Measurements from ENCODE around the gene GPR35. TPM values are rescaled to one million over a fixed set of nuclear protein-coding genes. Genes with fewer than 3 reads are reported as not detected.

GPR35 gene
- total RNA-seq, 1 experiment from 2014 or later = 2.4 TPM

GRCh38 chr2:240585101-240585500, 40.2 kb upstream of the GPR35 start:
- POLR2A ChIA-PET (ENCODE audit: unreplicated experiment) = no interaction called here
- peaks cover 91% of the 10 kb centered on the region for H3K79me2 ChIP-seq (ENCODE audit: low read length)
- peak overlapping the region; percentile 93 for H3K9ac ChIP-seq (ENCODE audit: low read length)
- H4K20me1 ChIP-seq (ENCODE audit: low read length) = peaks cover 8% of the 10 kb centered on the region
- no peaks in the 10 kb centered on the region for H3K9me3 ChIP-seq (ENCODE audit: low read length)
- H3K36me3 ChIP-seq (ENCODE audit: low read depth, low read length) = no peaks in the 10 kb centered on the region
- no peak overlapping the region for H3K27ac ChIP-seq (ENCODE audit: low read length)
- TF ChIP-seq EZH2 (IDR thresholded peaks at IDR 0.05; ENCODE audit: low read length, unreplicated experiment) = no peak
- TF ChIP-seq EZH2phosphoT487 (IDR thresholded peaks at IDR 0.05; ENCODE audit: borderline replicate concordance, low read length) = no peak
- TF ChIP-seq CTCF (conservative IDR thresholded peaks at IDR 0.05; ENCODE audit: low read depth, low read length) = no peak
- H3K4me2 ChIP-seq (ENCODE audit: low read length) = peak overlapping the region; percentile 96
- CTCF ChIA-PET = interaction anchor here (0.6 kb wide), 1 partner anchor 10 kb away, joined by 3 read pairs; no protein-coding TSS in a partner anchor
- peaks cover 50% of the 10 kb centered on the region for H3K4me1 ChIP-seq (ENCODE audit: insufficient read depth, low read length)
- no peak overlapping the region for H2AFZ ChIP-seq (ENCODE audit: low read length)
- H3K27me3 ChIP-seq (ENCODE audit: low read length) = no peaks in the 10 kb centered on the region
- no peak for ATAC-seq
- DNase-seq = no peak
- H3K4me3 ChIP-seq (ENCODE audit: low read length) = peak overlapping the region; percentile 93
- no peaks in the 10 kb centered on the region for H3K9me2 ChIP-seq (replicated peaks; ENCODE audit: low read length)
- intact Hi-C loops (cut with micrococcal nuclease) = no loop called here
- peaks cover 4% of the 10 kb centered on the region for H3F3A ChIP-seq (ENCODE audit: low read length, unreplicated experiment)
- BruUV-seq (replicated peaks) = no TSS peak

- no peaks in the 10 kb centered on the region for H3F3A ChIP-seq (ENCODE audit: low read length, unreplicated experiment)
- ChIA-PET CTCF (interaction anchor here (0.6 to 1.2 kb wide), 3 partner anchors 9 to 20 kb away, joined by 3 to 4 read pairs (median 4); no protein-coding TSS in a partner anchor), POLR2A (ENCODE audit: unreplicated experiment) (interaction anchor here (1.3 kb wide), 1 partner anchor 25 kb away, joined by 9 read pairs; no protein-coding TSS in a partner anchor)
- no peaks in the 10 kb centered on the region for H3K27me3 ChIP-seq (ENCODE audit: low read length)
- peak overlapping the region; percentile 93 for H3K9ac ChIP-seq (ENCODE audit: low read length)
- peak overlapping the region; percentile 87 for H2AFZ ChIP-seq (ENCODE audit: low read length)
- H3K4me2 ChIP-seq (ENCODE audit: low read length) = peak overlapping the region; percentile 96
- intact Hi-C loops (cut with micrococcal nuclease) = no loop called here
- ATAC-seq (no peak), DNase-seq (no peak)
- peak overlapping the region; percentile 93 for H3K4me3 ChIP-seq (ENCODE audit: low read length)
- H3K79me2 ChIP-seq (ENCODE audit: low read length) = peaks cover 91% of the 10 kb centered on the region
- H3K9me2 ChIP-seq (replicated peaks; ENCODE audit: low read length) = no peaks in the 10 kb centered on the region
- no peaks in the 10 kb centered on the region for H3K36me3 ChIP-seq (ENCODE audit: low read depth, low read length)
- TF ChIP-seq EZH2phosphoT487 (IDR thresholded peaks at IDR 0.05; ENCODE audit: borderline replicate concordance, low read length) (no peak), CTCF (conservative IDR thresholded peaks at IDR 0.05; ENCODE audit: low read depth, low read length) (no peak), EZH2 (IDR thresholded peaks at IDR 0.05; ENCODE audit: low read length, unreplicated experiment) (no peak)
- H4K20me1 ChIP-seq (ENCODE audit: low read length) = peaks cover 8% of the 10 kb centered on the region
- BruUV-seq (replicated peaks) = TSS peak; percentile 78
- H3K4me1 ChIP-seq (ENCODE audit: insufficient read depth, low read length) = peaks cover 43% of the 10 kb centered on the region
- H3K9me3 ChIP-seq (ENCODE audit: low read length) = no peaks in the 10 kb centered on the region
- peak overlapping the region; percentile 56 for H3K27ac ChIP-seq (ENCODE audit: low read length)
Observed at GRCh38 chr2:240585681-240586197, 39.5 kb upstream of the GPR35 start.

Data from PC-3 (cell line).